GM19240 (cell line): Measurements from ENCODE around the gene ACOXL.

Source experiments
- DNase-seq: peaks from one replicate; pipeline ENCODE4 v3.0.0; 2011; ENCODE audit warnings: low spot score; ENCODE audit not compliant: insufficient read length

The ACOXL gene

DNA sequence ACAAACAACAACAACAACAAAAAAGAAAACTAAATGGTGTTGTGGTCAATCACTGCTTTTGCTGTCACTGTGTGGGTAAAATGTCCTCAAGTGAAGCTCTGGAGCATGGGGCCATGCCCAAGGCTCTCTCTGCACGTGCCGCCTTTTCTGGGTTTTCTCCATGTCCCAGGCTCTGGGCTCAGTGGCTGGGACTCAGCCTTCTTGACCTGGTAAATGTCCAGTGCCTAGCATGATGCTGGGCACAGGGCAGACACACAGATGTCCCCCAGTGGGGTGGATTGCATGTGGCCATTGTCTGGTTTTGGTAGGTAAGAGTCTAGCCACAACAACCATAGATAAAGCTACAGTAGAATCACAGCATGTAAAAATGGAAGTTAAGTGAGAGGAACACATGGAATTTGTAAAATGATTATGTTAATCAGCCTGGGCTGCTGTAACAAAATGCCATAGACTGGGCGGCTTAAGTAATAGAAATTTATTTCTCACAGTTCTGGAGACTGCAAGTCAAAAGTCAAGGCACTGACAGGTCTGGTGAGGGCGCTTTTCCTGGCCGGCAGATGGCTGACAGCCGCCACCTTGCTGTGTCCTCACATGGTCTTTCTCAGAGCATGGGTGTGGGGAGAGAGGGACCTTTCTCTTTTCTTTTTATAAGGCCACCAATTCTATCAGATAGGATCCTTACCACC, 174.4 kb downstream of the ACOXL start:
- DNase-seq: no peak

DNA sequence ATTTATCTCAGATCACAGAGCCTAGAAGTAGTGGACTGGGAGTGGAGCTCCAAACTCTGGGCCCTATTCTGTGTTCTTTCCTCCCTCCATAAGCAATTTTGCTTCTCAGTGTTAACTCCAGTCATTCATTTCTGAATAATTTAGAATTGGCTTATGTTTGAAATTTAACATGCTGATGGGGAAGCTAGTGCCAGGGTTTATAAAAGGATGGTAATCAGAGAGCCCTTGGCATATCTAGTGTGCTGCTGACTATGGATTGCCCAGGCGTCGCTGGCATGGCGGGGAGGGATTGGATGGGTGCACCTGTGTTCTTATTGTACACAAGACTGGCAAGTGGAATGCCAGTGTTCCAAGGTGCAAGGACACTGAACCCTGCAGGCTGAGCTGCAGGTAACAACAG, 177.1 kb downstream of the ACOXL start:
- no peak for DNase-seq

GRCh38 chr2:110910423-110910822, 178.1 kb downstream of the ACOXL start:
- DNase-seq: no peak

GRCh38 chr2:110919738-110920137, 187.4 kb downstream of the ACOXL start:
- DNase-seq: no peak

- DNase-seq: no peak
These were observed 193.1 kb downstream of the ACOXL start for GRCh38 chr2:110925479-110925878.

DNA sequence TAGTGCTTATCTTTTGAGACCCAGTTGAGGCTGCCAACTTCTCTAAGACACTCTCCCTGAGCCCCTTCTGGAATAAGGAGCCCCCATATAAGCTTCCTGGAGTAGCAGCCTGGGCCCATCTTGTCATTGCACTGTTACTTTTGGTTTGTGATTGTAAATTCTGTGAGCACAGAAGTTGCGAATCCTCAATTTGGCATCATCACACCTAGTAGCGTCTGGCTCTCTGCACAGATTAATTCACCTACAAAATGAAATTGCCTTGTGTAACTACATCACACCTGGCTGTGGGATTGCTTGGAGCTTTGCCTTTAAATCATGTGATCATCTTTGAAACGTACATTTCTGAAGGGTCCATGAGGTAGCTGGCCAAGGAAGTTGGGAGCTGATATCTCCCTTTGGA, 195.2 kb downstream of the ACOXL start:
- no peak for DNase-seq

DNA sequence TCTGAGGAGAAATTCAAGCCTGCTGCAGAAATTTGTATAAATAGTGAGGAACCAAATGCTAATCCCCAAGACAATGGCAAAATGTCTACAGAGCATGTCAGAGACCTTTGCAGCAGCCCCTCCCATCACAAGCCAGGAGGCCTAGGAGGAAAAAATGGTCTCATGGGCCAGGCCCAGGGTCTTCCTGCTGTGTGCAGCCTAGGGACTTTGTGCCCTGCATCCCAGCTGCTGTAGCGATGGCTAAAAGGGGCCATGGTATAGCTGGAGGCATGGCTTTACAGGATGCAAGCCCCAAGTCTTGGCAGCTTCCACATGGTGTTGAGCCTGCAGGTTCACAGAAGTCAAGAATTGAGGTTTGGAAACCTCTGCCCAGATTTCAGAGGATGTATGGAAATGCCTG, 197.2 kb downstream of the ACOXL start:
- DNase-seq: no peak

GRCh38 chr2:110931648-110932047, 199.3 kb downstream of the ACOXL start:
- DNase-seq: no peak

DNA sequence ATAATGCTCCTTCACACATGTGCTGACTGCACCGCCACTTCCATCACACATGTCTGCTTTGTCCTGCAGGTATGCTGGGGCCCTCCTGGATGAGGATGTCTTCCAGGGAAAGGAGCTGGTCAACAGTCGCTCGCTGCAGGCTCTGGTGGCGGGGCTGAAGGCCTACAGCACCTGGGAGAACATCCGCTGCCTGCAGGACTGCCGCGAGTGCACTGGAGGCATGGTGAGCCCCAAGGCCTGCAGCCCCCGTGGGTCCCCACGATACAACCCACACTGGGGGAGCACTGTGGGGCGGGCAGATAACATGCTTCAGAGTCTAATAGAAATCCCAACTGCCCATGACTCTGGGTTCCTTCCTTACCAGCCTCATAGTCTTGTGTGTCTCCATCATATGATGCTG, 201.0 kb downstream of the ACOXL start:
- DNase-seq: no peak

DNA sequence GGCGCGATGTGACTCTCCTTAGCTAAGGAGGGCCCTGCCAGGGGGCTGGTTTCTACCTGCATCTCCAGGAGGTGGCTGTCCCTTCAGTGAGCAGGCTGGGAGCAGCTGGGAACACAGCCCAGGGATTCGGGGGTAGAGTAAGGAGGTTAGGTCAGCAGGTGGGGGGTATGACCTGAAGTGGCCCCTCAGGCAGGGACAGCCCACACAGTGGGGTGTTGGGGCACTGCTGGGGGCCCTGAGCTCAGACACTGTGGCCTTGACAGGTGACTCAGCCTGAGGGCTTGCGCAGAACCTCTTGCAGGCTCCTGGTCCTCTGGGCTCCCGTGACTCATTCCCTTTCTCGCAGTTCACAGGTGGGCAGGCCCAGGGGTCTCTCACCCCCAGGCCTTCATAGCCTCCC, 202.6 kb downstream of the ACOXL start:
- no peak for DNase-seq

GRCh38 chr2:110940376-110940910, 208.1 kb downstream of the ACOXL start:
- no peak for DNase-seq

- DNase-seq: no peak
These were observed 208.9 kb downstream of the ACOXL start for GRCh38 chr2:110941226-110941625.

GRCh38 chr2:110943070-110943634, 210.8 kb downstream of the ACOXL start:
- DNase-seq: no peak

DNA sequence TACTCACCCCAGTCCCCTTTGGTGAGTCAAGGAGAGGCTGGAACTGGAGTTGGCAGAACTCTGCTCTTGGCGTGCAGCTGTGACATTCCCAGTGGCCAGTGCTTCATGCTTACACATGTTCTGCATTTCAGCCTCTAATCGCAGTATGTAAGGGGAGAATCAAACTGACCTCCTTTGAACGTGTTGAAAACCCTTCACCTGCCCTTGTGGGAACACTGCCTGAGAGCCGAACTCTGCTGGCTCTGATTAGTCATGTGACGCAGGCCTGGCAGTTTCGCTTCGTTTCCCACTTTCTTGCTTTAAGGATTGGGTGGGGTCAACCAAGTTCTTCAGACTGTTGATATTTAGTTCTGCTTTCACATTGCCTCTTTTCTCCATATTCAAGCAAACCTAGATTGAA, 214.5 kb downstream of the ACOXL start:
- no peak for DNase-seq

GRCh38 chr2:110948027-110948674, 215.8 kb downstream of the ACOXL start:
- no peak for DNase-seq

GRCh38 chr2:110950281-110950680, 217.9 kb downstream of the ACOXL start:
- DNase-seq: no peak

GRCh38 chr2:110955045-110955444, 222.7 kb downstream of the ACOXL start:
- DNase-seq: no peak

- DNase-seq: no peak
These were observed 223.2 kb downstream of the ACOXL start for GRCh38 chr2:110955556-110955955.

GRCh38 chr2:110957293-110957692, 224.9 kb downstream of the ACOXL start:
- no peak for DNase-seq

- DNase-seq: no peak
These were observed 226.2 kb downstream of the ACOXL start for GRCh38 chr2:110958346-110959119.

- DNase-seq: no peak
These were observed 226.8 kb downstream of the ACOXL start for GRCh38 chr2:110959198-110959597.

GRCh38 chr2:110960281-110960680, 227.9 kb downstream of the ACOXL start:
- DNase-seq: no peak
